ENCODE data around the gene HEXIM2.

GRCh38 chr17:45201457-45201856 lies 39.8 kb downstream of the HEXIM2 start:
- TF ChIP-seq CTCF (conservative IDR thresholded peaks at IDR 0.05 in 1 of 2, IDR thresholded peaks at IDR 0.05 in 1 of 2; ENCODE audit: low read depth in 1 of 2, low read length in 2 of 2) (no peak), EZH2 (IDR thresholded peaks at IDR 0.05; ENCODE audit: low read length, missing control alignments) (no peak)

Data from fibroblast of lung (primary cell).